Neuron (in vitro differentiated cells): ENCODE measurements around the gene RAPGEFL1.

Experiments used
- H2AFZ ChIP-seq: one replicate; pipeline ENCODE4 v1.6.1; 2013; ENCODE audit warnings: low read depth, mild to moderate bottlenecking, inconsistent platforms, low read length, moderate library complexity
- H3K27me3 ChIP-seq: one replicate; pipeline ENCODE4 v1.6.1; 2013; ENCODE audit warnings: low read length; ENCODE audit not compliant: insufficient read depth
- H3K36me3 ChIP-seq: one replicate; pipeline ENCODE4 v1.6.1; 2013; ENCODE audit warnings: low read length; ENCODE audit not compliant: insufficient read depth
- H3K4me1 ChIP-seq: one replicate; pipeline ENCODE4 v1.6.1; 2013; ENCODE audit warnings: low read length; ENCODE audit not compliant: insufficient read depth
- H3K4me3 ChIP-seq: 2 replicates; pipeline ENCODE4 v1.5.1; 2013; ENCODE audit warnings: mild to moderate bottlenecking, low read length, moderate library complexity
- H3K9me3 ChIP-seq: one replicate; pipeline ENCODE4 v1.6.1; 2013; ENCODE audit warnings: low read length

Gene RAPGEFL1

DNA sequence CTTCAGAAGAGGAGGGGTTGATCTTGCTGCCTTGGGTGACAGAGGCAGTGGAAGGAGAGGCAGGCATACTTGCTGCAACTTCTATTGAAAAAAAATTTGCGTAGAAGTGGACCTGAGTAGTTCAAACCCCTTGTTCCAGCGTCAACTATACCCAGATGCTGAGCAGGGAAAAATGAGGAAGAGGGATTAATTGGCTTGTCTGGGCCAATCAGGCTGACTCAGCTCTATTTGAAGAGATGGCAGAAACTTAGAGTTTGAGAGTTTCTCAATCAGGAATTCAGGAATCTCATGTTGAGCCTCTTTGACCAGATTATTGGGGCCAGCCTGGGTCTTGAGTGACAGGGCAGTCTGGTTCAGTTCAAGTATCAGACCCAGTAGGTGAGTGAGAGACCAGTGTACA is 19.3 kb upstream of the RAPGEFL1 start:
- no peak overlapping the region for H2AFZ ChIP-seq
- H3K9me3 ChIP-seq = no peaks in the 10 kb centered on the region
- no peaks in the 10 kb centered on the region for H3K4me1 ChIP-seq
- peaks cover 60% of the 10 kb centered on the region for H3K36me3 ChIP-seq
- H3K27me3 ChIP-seq = no peaks in the 10 kb centered on the region
- no peak overlapping the region for H3K4me3 ChIP-seq

DNA sequence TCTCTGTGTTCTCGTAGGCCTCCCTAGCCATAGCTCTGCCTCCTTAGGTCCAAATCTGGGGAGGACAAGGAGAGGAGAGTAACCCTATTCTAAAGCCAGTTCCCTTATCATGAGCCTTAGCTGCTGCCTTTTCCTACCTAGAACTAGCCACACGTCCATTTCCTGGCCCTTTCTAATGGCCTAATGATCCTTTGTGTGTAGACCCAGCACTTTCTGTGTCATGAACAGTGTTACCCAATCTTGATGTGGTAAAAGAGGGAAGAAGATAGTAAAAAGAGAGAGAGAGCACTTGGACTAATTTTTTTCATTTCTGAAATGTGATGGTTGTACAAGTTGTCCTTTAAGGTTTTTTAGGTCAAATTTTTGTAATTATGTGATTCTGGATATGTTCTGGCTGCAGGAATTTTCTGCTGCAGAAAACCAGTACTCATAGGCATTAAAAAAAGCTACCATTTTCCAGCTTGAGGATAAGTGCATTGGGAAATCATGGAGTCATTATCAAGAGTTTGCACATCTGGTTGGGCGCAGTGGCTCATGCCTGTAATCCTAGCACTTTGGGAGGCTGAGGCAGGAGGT is 18.7 kb upstream of the RAPGEFL1 start:
- H3K4me3 ChIP-seq = no peak overlapping the region
- H3K36me3 ChIP-seq = peaks cover 60% of the 10 kb centered on the region
- no peak overlapping the region for H2AFZ ChIP-seq

GRCh38 chr17:40159456-40159855 is 17.8 kb upstream of the RAPGEFL1 start:
- Histone ChIP-seq H3K4me3 (no peak overlapping the region), H3K4me1 (no peaks in the 10 kb centered on the region), H3K9me3 (no peaks in the 10 kb centered on the region), H3K27me3 (no peaks in the 10 kb centered on the region), H3K36me3 (peaks cover 63% of the 10 kb centered on the region), H2AFZ (no peak overlapping the region)

More for the DNA sequence above, 18.7 kb upstream of the RAPGEFL1 start:
- H3K27me3 ChIP-seq = no peaks in the 10 kb centered on the region
- no peaks in the 10 kb centered on the region for H3K9me3 ChIP-seq
- no peaks in the 10 kb centered on the region for H3K4me1 ChIP-seq

DNA sequence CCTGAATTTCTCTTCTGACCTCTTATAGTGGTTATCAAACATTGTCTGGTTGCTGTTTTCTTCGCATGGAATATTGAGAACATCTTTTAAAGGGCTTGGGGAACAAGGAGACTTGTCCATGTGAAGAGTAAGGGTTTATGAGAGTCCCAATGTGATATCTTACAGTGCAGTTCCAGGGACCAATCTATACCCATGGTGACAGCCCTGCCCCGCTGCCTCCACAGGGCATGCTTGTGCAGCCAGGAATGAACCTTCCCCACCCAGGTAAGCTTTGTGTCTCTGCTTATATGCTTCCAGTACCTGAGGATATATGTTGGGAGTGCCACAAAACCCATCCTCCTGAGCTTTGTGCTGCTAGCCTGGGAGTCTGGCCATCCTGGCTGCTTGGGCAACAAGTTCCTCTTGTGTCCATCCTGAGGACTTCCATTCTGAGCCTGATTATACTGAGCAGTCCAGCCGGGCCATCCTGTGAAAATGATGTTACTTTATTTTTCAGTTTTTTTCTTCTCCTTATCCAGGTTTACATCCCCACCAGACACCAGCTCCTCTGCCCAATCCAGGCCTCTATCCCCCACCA is 9.5 kb upstream of the RAPGEFL1 start:
- no peaks in the 10 kb centered on the region for H3K4me1 ChIP-seq

DNA sequence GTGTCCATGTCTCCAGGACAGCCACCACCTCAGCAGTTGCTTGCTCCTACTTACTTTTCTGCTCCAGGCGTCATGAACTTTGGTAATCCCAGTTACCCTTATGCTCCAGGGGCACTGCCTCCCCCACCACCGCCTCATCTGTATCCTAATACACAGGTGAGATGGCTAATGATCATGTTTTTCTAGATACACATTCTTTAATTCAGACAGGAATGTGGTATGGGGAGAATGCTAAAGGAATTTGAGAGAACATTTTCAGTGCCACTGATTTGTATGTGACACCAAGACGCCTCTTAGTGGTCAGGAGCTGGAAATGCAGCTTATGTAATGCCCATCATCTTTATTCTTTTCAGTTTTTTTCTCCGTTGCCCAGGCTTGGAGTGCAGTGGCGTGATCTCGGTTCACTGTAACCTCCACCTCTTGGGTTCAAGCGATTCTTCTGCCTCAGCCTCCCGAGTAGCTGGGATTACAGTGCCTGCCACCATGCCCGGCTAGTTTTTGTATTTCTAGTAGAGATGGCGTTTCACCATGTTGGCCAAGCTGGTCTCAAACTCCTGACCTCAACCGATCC is 8.9 kb upstream of the RAPGEFL1 start:
- H3K36me3 ChIP-seq = peaks cover 87% of the 10 kb centered on the region
- H3K4me3 ChIP-seq = no peak overlapping the region
- H3K4me1 ChIP-seq = no peaks in the 10 kb centered on the region
- no peaks in the 10 kb centered on the region for H3K27me3 ChIP-seq
- H2AFZ ChIP-seq = no peak overlapping the region
- no peaks in the 10 kb centered on the region for H3K9me3 ChIP-seq

More for the DNA sequence above, 9.5 kb upstream of the RAPGEFL1 start:
- Histone ChIP-seq H3K27me3 (no peaks in the 10 kb centered on the region), H2AFZ (no peak overlapping the region), H3K4me3 (no peak overlapping the region), H3K36me3 (peaks cover 88% of the 10 kb centered on the region), H3K9me3 (no peaks in the 10 kb centered on the region)

DNA sequence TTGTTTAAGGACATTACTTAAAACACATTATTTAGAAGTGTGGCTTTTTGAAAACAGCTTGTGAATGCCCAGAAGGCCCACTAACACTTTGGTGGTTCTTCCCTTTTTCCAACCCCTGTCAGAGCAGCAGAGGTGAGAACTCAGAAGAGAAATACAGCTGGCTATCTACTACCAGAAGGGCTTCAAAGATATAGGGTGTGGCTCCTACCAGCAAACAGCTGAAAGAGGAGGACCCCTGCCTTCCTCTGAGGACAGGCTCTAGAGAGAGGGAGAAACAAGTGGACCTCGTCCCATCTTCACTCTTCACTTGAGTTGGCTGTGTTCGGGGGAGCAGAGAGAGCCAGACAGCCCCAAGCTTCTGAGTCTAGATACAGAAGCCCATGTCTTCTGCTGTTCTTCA is 6.9 kb upstream of the RAPGEFL1 start:
- Histone ChIP-seq H3K9me3 (no peaks in the 10 kb centered on the region), H3K27me3 (no peaks in the 10 kb centered on the region), H2AFZ (no peak overlapping the region), H3K36me3 (peaks cover 80% of the 10 kb centered on the region), H3K4me3 (no peak overlapping the region), H3K4me1 (peaks cover 7% of the 10 kb centered on the region)

DNA sequence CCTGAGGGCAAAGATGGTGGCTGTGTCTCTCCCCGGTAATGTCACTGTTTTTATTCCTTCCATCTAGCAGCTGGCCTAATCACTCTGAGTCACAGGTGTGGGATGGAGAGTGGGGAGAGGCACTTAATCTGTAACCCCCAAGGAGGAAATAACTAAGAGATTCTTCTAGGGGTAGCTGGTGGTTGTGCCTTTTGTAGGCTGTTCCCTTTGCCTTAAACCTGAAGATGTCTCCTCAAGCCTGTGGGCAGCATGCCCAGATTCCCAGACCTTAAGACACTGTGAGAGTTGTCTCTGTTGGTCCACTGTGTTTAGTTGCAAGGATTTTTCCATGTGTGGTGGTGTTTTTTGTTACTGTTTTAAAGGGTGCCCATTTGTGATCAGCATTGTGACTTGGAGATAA is 5.5 kb upstream of the RAPGEFL1 start:
- H3K4me1 ChIP-seq = peaks cover 7% of the 10 kb centered on the region
- H3K36me3 ChIP-seq = peaks cover 81% of the 10 kb centered on the region

GRCh38 chr17:40173091-40173777 is 4.0 kb upstream of the RAPGEFL1 start:
- H3K9me3 ChIP-seq = no peaks in the 10 kb centered on the region
- no peak overlapping the region for H2AFZ ChIP-seq
- no peak overlapping the region for H3K4me3 ChIP-seq
- no peaks in the 10 kb centered on the region for H3K27me3 ChIP-seq
- H3K36me3 ChIP-seq = peaks cover 69% of the 10 kb centered on the region
- peaks cover 7% of the 10 kb centered on the region for H3K4me1 ChIP-seq

More for the DNA sequence above, 5.5 kb upstream of the RAPGEFL1 start:
- H2AFZ ChIP-seq = no peak overlapping the region
- H3K9me3 ChIP-seq = no peaks in the 10 kb centered on the region
- H3K27me3 ChIP-seq = no peaks in the 10 kb centered on the region
- no peak overlapping the region for H3K4me3 ChIP-seq

DNA sequence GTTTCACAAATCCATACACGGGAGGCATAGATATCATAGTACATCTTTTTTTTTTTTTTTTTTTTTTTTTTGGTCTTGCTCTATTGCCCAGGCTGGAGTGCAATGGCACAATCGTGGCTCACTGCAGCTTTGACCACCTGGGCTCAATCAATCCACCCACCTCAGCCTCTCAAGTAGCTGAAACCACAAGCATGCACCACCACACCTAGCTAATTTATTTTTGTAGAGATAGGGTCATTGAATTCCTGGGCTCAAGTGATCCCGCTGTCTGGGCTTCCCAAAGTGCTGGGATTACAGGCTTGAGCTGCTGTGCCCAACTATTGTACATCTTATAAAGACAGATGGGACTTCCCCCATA is 3.5 kb upstream of the RAPGEFL1 start:
- Histone ChIP-seq H3K4me3 (no peak overlapping the region), H3K4me1 (peaks cover 7% of the 10 kb centered on the region), H3K27me3 (no peaks in the 10 kb centered on the region), H3K36me3 (peaks cover 65% of the 10 kb centered on the region), H2AFZ (no peak overlapping the region), H3K9me3 (no peaks in the 10 kb centered on the region)

GRCh38 chr17:40174514-40174913 is 2.8 kb upstream of the RAPGEFL1 start:
- Histone ChIP-seq H3K9me3 (no peaks in the 10 kb centered on the region), H2AFZ (no peak overlapping the region), H3K36me3 (peaks cover 58% of the 10 kb centered on the region), H3K4me1 (peaks cover 7% of the 10 kb centered on the region), H3K4me3 (no peak overlapping the region), H3K27me3 (no peaks in the 10 kb centered on the region)

DNA sequence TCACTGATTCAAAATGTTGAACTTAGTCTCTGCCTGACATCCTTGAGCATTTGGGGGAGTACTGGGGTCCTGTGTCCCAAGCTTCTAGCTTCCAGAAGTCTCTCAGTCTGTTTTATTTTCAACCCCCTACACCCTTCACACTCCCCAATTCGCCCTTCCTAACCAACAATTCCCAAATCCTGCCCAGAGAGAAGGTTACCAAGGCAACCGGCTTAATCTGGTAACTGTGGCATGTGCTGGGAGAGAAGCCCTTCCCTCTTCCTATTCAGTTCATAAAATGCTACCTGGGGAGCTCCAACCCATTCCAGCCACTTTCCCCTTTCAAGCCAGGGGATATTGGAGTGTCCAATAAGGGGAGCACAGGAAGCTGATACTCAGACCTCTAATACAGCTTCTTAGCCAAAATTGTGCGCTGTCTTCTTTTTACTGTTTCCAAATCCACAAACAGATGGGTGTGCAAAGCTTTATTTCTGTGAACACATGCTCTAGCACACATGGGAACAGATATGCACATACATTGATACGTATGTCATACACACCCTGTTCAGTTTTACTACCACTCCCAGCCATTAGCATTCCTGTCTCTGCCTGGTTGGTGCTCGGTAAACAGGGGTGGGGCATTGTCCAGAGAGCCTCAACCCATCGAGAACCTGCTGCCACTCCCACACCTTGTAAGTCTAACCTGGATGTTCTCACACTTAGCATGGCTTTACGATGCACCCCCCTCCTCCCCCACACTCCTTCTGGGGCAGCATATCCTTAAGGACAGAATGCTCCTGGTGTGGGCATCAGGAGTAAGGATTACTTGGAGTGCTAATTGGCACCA is 1.1 kb upstream of the RAPGEFL1 start:
- Histone ChIP-seq H3K9me3 (no peaks in the 10 kb centered on the region), H2AFZ (no peak overlapping the region), H3K4me3 (no peak overlapping the region), H3K27me3 (no peaks in the 10 kb centered on the region), H3K4me1 (peaks cover 7% of the 10 kb centered on the region), H3K36me3 (peaks cover 41% of the 10 kb centered on the region)

- no peaks in the 10 kb centered on the region for H3K27me3 ChIP-seq
- peaks cover 35% of the 10 kb centered on the region for H3K36me3 ChIP-seq
- no peaks in the 10 kb centered on the region for H3K9me3 ChIP-seq
- H3K4me1 ChIP-seq = peaks cover 7% of the 10 kb centered on the region
- H3K4me3 ChIP-seq = no peak overlapping the region
- H2AFZ ChIP-seq = no peak overlapping the region
These were observed 538 bp upstream of the RAPGEFL1 start for GRCh38 chr17:40176754-40177110.
